ENCODE measurements around the gene LY6G5C. TPM values are rescaled to one million over a fixed set of nuclear protein-coding genes. Genes with fewer than 3 reads are reported as not detected.

LY6G5C gene
- 1 to 10 TPM; 1.8 to 2.2 TPM for total RNA-seq

GRCh38 chr6:31680226-31681134, at the start of gene LY6G5C:
Gene LY6G5C, minus strand, starts transcription at chr6:31681067. Its CDS starts 694 bp downstream, at chr6:31680373.

GRCh38 chr6:31728767-31729514, 48.1 kb upstream of the LY6G5C start, which contains the start of gene DDAH2:
Gene DDAH2, minus strand, starts transcription at chr6:31729299. Its CDS starts 138 bp downstream, at chr6:31729161.

GRCh38 chr6:31723245-31723979, 42.5 kb upstream of the LY6G5C start, which contains the start of gene MPIG6B:
Gene MPIG6B, plus strand, starts transcription at chr6:31723373. Its CDS starts 11 bp downstream, at chr6:31723384.

GRCh38 chr6:31721351-31722020, 40.6 kb upstream of the LY6G5C start, which contains the start of gene LY6G6C:
Gene LY6G6C, minus strand, starts transcription at chr6:31721746. Its CDS starts 67 bp downstream, at chr6:31721679.

GRCh38 chr6:31715022-31715958, 34.4 kb upstream of the LY6G5C start, which contains the start of gene LY6G6D:
Gene LY6G6D, plus strand, starts transcription at chr6:31715348. Its CDS starts 8 bp downstream, at chr6:31715356.

GRCh38 chr6:31706599-31706998, 25.7 kb upstream of the LY6G5C start, which contains the start of gene LY6G6F:
Gene LY6G6F, plus strand, starts transcription at chr6:31706866. Its CDS starts 41 bp downstream, at chr6:31706907.

GRCh38 chr6:31702819-31703716, 22.2 kb upstream of the LY6G5C start, which contains the start of gene ABHD16A:
Gene ABHD16A, minus strand, starts transcription at chr6:31703324. Its CDS starts 43 bp downstream, at chr6:31703281.

GRCh38 chr6:31669676-31670075, 11.2 kb downstream of the LY6G5C start, which contains the start of gene LY6G5B:
Gene LY6G5B, plus strand, starts transcription at chr6:31669976. Its CDS starts 975 bp downstream, at chr6:31670951.

GRCh38 chr6:31665501-31666336, 15.1 kb downstream of the LY6G5C start, which contains the start of gene CSNK2B:
Gene CSNK2B, plus strand, starts transcription at chr6:31666080. Its CDS starts 752 bp downstream, at chr6:31666832.

GRCh38 chr6:31664790-31665500, 15.9 kb downstream of the LY6G5C start, which contains the start of gene GPANK1:
Gene GPANK1, minus strand, starts transcription at chr6:31664997. Its CDS starts 519 bp downstream, at chr6:31664478.

GRCh38 chr6:31660381-31661261, 20.2 kb downstream of the LY6G5C start, which contains the start of gene C6orf47:
Gene C6orf47, minus strand, starts transcription at chr6:31660778. Its CDS starts 831 bp downstream, at chr6:31659947.

GRCh38 chr6:31655349-31656237, 25.3 kb downstream of the LY6G5C start, which contains the start of gene APOM:
Gene APOM, plus strand, starts transcription at chr6:31655894. Its CDS starts 73 bp downstream, at chr6:31655967.

Data from activated naive CD4-positive, alpha-beta T cell treated with anti-CD3 and anti-CD28 coated beads, Interleukin-2, amount 10 ng/mL, durations not matched to agents 5 hours and 36 hours (primary cell).